ENCODE results near the gene LMTK3.

DNA sequence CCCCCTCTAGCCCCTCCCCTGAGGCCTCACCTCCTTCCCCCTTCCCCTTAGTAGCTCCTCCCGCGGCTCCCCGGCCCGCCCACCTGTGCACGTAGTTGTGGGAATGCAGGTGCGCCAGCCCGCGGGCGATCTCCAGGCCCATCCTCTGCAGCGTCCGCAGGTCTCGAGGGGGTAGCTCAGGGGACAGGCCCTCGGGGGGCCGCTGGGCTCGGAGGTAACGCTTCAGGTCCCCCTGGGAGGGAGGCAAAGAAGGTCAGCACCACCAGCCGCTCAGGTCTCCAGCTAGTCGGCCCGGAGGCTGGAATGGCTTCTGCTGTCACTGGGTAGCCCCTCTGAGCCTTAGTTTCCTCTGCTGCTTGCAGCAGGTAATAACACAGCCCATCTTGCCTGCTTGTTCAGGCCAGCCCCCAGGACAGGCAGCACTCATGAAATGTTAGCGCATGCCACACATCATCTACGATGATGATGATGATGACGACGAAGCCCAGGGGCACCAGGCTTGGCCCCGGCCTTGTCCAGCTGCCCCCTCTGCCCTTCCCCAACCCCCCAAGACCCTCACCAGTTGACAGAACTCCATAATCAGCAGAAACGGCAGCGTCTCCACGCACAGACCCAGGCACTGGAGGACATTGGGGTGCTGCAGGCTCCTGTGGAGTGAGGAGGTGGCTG, 9.2 kb downstream of the LMTK3 start:
- TF ChIP-seq, protein P1, sequence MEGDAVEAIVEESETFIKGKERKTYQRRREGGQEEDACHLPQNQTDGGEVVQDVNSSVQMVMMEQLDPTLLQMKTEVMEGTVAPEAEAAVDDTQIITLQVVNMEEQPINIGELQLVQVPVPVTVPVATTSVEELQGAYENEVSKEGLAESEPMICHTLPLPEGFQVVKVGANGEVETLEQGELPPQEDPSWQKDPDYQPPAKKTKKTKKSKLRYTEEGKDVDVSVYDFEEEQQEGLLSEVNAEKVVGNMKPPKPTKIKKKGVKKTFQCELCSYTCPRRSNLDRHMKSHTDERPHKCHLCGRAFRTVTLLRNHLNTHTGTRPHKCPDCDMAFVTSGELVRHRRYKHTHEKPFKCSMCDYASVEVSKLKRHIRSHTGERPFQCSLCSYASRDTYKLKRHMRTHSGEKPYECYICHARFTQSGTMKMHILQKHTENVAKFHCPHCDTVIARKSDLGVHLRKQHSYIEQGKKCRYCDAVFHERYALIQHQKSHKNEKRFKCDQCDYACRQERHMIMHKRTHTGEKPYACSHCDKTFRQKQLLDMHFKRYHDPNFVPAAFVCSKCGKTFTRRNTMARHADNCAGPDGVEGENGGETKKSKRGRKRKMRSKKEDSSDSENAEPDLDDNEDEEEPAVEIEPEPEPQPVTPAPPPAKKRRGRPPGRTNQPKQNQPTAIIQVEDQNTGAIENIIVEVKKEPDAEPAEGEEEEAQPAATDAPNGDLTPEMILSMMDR (IDR thresholded peaks at IDR 0.05) = no peak
- no peak for TF ChIP-seq POLR2A (IDR thresholded peaks at IDR 0.05)
